ENCODE measurements around the gene CDX2. TPM values are rescaled to one million over a fixed set of nuclear protein-coding genes. Genes with fewer than 3 reads are reported as not detected.

Gene CDX2
- total and polyA plus RNA-seq, 10 of the 15 experiments (the other 5 are each of a cell fraction or from before 2014, with no cell fraction given): 0.15 TPM; not detected in 9

DNA sequence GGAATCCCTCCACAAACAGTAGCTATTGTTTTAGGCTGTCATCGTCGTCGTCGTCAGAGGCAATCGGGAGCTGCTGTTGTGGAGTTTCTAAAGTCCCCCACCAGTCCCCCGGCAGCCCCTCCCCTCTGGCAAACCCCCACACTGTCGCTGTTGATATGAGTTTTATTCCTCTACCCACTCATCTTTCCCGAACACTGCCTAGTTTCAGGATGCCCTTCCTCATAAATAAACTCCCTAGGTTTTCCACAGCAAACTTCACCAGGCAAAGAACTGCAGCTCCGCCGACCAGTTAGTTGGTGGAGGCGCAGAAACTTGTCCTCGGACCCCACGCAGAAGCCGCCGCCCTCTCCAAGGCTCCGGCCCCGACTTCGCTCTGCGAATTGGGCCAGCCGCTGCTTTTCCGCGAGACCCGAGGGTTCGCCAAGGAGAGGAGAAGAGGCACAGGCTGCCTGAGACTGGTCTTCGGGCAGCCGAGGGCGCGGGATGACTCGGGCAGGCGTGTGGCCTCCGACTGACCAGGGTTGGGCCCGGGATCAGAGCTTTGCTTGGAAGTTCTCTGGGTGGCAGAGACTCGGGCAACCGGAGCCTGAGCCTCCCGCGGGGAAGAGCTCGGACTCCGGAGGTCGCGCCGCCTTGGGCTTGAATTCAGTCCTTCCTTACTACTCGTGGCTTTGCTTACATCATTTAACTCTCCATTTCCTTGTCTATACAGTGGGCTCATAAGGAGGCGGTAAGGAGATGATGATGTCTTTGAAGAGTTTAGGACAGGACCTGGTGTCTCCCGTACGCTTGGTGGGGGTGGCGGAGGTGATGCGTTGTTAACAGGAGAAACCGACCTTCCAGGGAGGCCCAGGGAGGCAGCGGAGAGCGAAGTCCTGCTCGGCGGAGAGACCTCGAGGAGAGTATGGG lies 41.4 kb downstream of the CDX2 start:
- no peak overlapping the region for H3K4me2 ChIP-seq (ENCODE audit: control insufficient read depth, insufficient read depth)
- no peaks in the 10 kb centered on the region for H3K4me1 ChIP-seq (ENCODE audit: control insufficient read depth, insufficient read depth, low read length)
- TF ChIP-seq SIX5 (IDR thresholded peaks at IDR 0.05; ENCODE audit: low read depth, low read length, severe bottlenecking) (no peak), SUZ12 (IDR thresholded peaks at IDR 0.05; ENCODE audit: unreplicated experiment) (peak; percentile 5)
- H3K9me3 ChIP-seq (replicated peaks; ENCODE audit: control insufficient read depth, insufficient read depth, low read length): no peaks in the 10 kb centered on the region; the same call in 2 of the 3 replicates
- H3K4me3 ChIP-seq: no peak overlapping the region
- no peak for ATAC-seq
- DNase-seq (ENCODE audit: low read depth, low spot score): no peak
- H2AFZ ChIP-seq (ENCODE audit: control insufficient read depth, low read depth, low read length): no peak overlapping the region
- WGBS (ENCODE audit: insufficient coverage, insufficient replicate concordance, low lambda C conversion rate, missing lambda C conversion rate): 46% methylated on average over 44 of the region's 53 CpGs
- no peaks in the 10 kb centered on the region for H4K20me1 ChIP-seq (ENCODE audit: control insufficient read depth, insufficient read depth)
- ChIA-PET SMC1A (ENCODE audit: uncharacterized antibody, unreplicated experiment) (no interaction called here), CTCF (no interaction called here), POLR2A (no interaction called here), RAD21 (ENCODE audit: unreplicated experiment) (interaction anchor here (1.5 to 1.6 kb wide), 2 partner anchors 12 to 48 kb away, joined by 3 to 4 read pairs; no protein-coding TSS in a partner anchor)
- FAIRE-seq: no peak
- H3K79me2 ChIP-seq (ENCODE audit: control insufficient read depth, insufficient read depth, low read length): no peaks in the 10 kb centered on the region
- H3K27me3 ChIP-seq (replicated peaks in 1 of 2; ENCODE audit: control insufficient read depth in 2 of 2, insufficient read depth in 2 of 2, low read length in 1 of 2): peaks cover 26 to 43% of the 10 kb centered on the region in 2 experiments
- H3K27ac ChIP-seq (ENCODE audit: control insufficient read depth, insufficient read depth): no peak overlapping the region
- in situ Hi-C loops (cut with MboI): no loop called here
- no TSS peak for BruUV-seq (replicated peaks)
- H3K9ac ChIP-seq (ENCODE audit: control insufficient read depth, insufficient read depth, low read length): no peak overlapping the region
- no peaks in the 10 kb centered on the region for H3K36me3 ChIP-seq (ENCODE audit: control insufficient read depth in 2 of 2, insufficient read depth in 2 of 2, low read length in 1 of 2)
- intact Hi-C loops (cut with micrococcal nuclease; ENCODE audit: unreplicated experiment): no loop called here

- Histone ChIP-seq H3K9me3 (replicated peaks; ENCODE audit: control insufficient read depth, insufficient read depth, low read length) (no peaks in the 10 kb centered on the region; the same call in 2 of the 3 replicates), H3K79me2 (ENCODE audit: control insufficient read depth, insufficient read depth, low read length) (no peaks in the 10 kb centered on the region), H3K4me2 (ENCODE audit: control insufficient read depth, insufficient read depth) (no peak overlapping the region), H3K27ac (ENCODE audit: control insufficient read depth, insufficient read depth) (no peak overlapping the region), H3K4me1 (ENCODE audit: control insufficient read depth, insufficient read depth, low read length) (no peaks in the 10 kb centered on the region), H3K9ac (ENCODE audit: control insufficient read depth, insufficient read depth, low read length) (no peak overlapping the region), H3K36me3 (ENCODE audit: control insufficient read depth in 2 of 2, insufficient read depth in 2 of 2, low read length in 1 of 2) (no peaks in the 10 kb centered on the region), H3K27me3 (replicated peaks in 1 of 2; ENCODE audit: control insufficient read depth in 2 of 2, insufficient read depth in 2 of 2, low read length in 1 of 2) (peaks cover 29 to 51% of the 10 kb centered on the region in 2 experiments), H4K20me1 (ENCODE audit: control insufficient read depth, insufficient read depth) (no peaks in the 10 kb centered on the region), H2AFZ (ENCODE audit: control insufficient read depth, low read depth, low read length) (no peak overlapping the region), H3K4me3 (no peak overlapping the region)
- POLR2A ChIA-PET: no interaction called here
- intact Hi-C loops (cut with micrococcal nuclease; ENCODE audit: unreplicated experiment): no loop called here
- no peak for TF ChIP-seq ZNF687 (IDR thresholded peaks at IDR 0.05)
- no peak for TF ChIP-seq TCF7 (IDR thresholded peaks at IDR 0.05; ENCODE audit: borderline replicate concordance)
- no peak for DNase-seq (ENCODE audit: low read depth, low spot score)
- CTCF ChIA-PET: interaction anchor here (0.7 to 1.0 kb wide), 2 partner anchors 58 to 72 kb away, joined by 3 read pairs; no protein-coding TSS in a partner anchor
- in situ Hi-C loops (cut with MboI): no loop called here
- WGBS (ENCODE audit: insufficient coverage, insufficient replicate concordance, low lambda C conversion rate, missing lambda C conversion rate): 36% methylated on average over 35 of the region's 35 CpGs
- FAIRE-seq: no peak
- no peak for ATAC-seq
- RAD21 ChIA-PET (ENCODE audit: unreplicated experiment): interaction anchor here (1.5 to 1.6 kb wide), 2 partner anchors 11 to 47 kb away, joined by 3 to 4 read pairs; no protein-coding TSS in a partner anchor
- SMC1A ChIA-PET (ENCODE audit: uncharacterized antibody, unreplicated experiment): no interaction called here
- no TSS peak for BruUV-seq (replicated peaks)
Observed at GRCh38 chr13:27926644-27927434, 42.3 kb downstream of the CDX2 start.

Data from GM12878 (cell line).